MCF 10A (cell line): ENCODE data around the gene ANGPTL7. TPM values are rescaled to one million over a fixed set of nuclear protein-coding genes. Genes with fewer than 3 reads are reported as not detected.

ENCODE experiments used
- BruUV-seq: library from RNA; stranded (reverse); fragments of 400-500 nt; replicated peaks from 2 replicates; lab custom pipeline; 2021; lab: Mats Ljungman, UMichigan
- CTCF ChIA-PET: fragments of 300-600 bp; sonication (Branson Sonifier 250); formaldehyde crosslinking; extraction: SDS; loops from one replicate; lab custom pipeline; 2021; ENCODE audit warnings: antibody characterized with exemption, inconsistent platforms; lab: Yijun Ruan, JAX
- POLR2A ChIA-PET: fragments of 300-600, 350-650 bp; sonication (Branson Sonifier 250); formaldehyde crosslinking; extraction: SDS; loops from one replicate; lab custom pipeline; 2020; ENCODE audit warnings: antibody characterized with exemption, inconsistent platforms; lab: Yijun Ruan, JAX
- DNase-seq: peaks from one replicate; pipeline ENCODE4 v3.0.0-alpha.2; 2018; ENCODE audit not compliant: unreplicated experiment
- H3K27ac Mint-ChIP-seq: one replicate; pipeline ENCODE4 v1.8.0; 2022; ENCODE audit warnings: mild to moderate bottlenecking, low read depth, mixed read lengths; ENCODE audit not compliant: unreplicated experiment
- H3K27me3 Mint-ChIP-seq: one replicate; pipeline ENCODE4 v1.8.0; 2022; ENCODE audit warnings: mixed read lengths; ENCODE audit not compliant: insufficient read depth, unreplicated experiment
- H3K36me3 Mint-ChIP-seq: one replicate; pipeline ENCODE4 v1.8.0; 2022; ENCODE audit warnings: mild to moderate bottlenecking, moderate library complexity, mixed read lengths; ENCODE audit not compliant: insufficient read depth, unreplicated experiment
- H3K4me1 Mint-ChIP-seq: one replicate; pipeline ENCODE4 v1.8.0; 2022; ENCODE audit warnings: mixed read lengths; ENCODE audit not compliant: insufficient read depth, unreplicated experiment
- H3K4me3 Mint-ChIP-seq: one replicate; pipeline ENCODE4 v1.8.0; 2022; ENCODE audit warnings: mild to moderate bottlenecking, moderate library complexity, mixed read lengths; ENCODE audit not compliant: unreplicated experiment
- H3K9me3 Mint-ChIP-seq: one replicate; pipeline ENCODE4 v1.8.0; 2022; ENCODE audit warnings: mixed read lengths; ENCODE audit not compliant: unreplicated experiment
- intact Hi-C: fragments of 100-400 bp; cut with micrococcal nuclease; formaldehyde crosslinking; loops from 2 replicates; pipeline ENCODE4 v1.14.1; 2022
- total RNA-seq: library from RNA; stranded (reverse); gene quantifications from 2 replicates; pipeline ENCODE4 v1.2.3, GENCODE V29; 2022
- TF ChIP-seq, protein P1 (sequence below): fragments of 200-600 bp; IDR thresholded peaks from one replicate; pipeline ENCODE4 v1.8.0; 2022; ENCODE audit warnings: antibody characterized with exemption, mild to moderate bottlenecking; ENCODE audit not compliant: unreplicated experiment

ANGPTL7 gene
- total RNA-seq, 1 experiment from 2014 or later: not detected

- DNase-seq: no peak
- Mint-ChIP-seq H3K4me1 (no peaks in the 10 kb centered on the region), H3K4me3 (no peak overlapping the region), H3K27me3 (no peaks in the 10 kb centered on the region), H3K27ac (no peak overlapping the region), H3K36me3 (peaks cover 98% of the 10 kb centered on the region), H3K9me3 (no peaks in the 10 kb centered on the region)
- CTCF ChIA-PET: interaction anchor here (0.6 to 1.3 kb wide), 2 partner anchors 25 to 580 kb away, joined by 3 to 7 read pairs; no protein-coding TSS in a partner anchor
- BruUV-seq: no TSS peak
- intact Hi-C loops: no loop called here
- TF ChIP-seq, protein P1, sequence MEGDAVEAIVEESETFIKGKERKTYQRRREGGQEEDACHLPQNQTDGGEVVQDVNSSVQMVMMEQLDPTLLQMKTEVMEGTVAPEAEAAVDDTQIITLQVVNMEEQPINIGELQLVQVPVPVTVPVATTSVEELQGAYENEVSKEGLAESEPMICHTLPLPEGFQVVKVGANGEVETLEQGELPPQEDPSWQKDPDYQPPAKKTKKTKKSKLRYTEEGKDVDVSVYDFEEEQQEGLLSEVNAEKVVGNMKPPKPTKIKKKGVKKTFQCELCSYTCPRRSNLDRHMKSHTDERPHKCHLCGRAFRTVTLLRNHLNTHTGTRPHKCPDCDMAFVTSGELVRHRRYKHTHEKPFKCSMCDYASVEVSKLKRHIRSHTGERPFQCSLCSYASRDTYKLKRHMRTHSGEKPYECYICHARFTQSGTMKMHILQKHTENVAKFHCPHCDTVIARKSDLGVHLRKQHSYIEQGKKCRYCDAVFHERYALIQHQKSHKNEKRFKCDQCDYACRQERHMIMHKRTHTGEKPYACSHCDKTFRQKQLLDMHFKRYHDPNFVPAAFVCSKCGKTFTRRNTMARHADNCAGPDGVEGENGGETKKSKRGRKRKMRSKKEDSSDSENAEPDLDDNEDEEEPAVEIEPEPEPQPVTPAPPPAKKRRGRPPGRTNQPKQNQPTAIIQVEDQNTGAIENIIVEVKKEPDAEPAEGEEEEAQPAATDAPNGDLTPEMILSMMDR: no peak
- POLR2A ChIA-PET: interaction anchor here (1.0 to 1.3 kb wide), 2 partner anchors 9 to 47 kb away, joined by 3 to 4 read pairs; partner anchors contain the start of gene MTOR
Observed at GRCh38 chr1:11216074-11216473, 26.9 kb downstream of the ANGPTL7 start.

DNA sequence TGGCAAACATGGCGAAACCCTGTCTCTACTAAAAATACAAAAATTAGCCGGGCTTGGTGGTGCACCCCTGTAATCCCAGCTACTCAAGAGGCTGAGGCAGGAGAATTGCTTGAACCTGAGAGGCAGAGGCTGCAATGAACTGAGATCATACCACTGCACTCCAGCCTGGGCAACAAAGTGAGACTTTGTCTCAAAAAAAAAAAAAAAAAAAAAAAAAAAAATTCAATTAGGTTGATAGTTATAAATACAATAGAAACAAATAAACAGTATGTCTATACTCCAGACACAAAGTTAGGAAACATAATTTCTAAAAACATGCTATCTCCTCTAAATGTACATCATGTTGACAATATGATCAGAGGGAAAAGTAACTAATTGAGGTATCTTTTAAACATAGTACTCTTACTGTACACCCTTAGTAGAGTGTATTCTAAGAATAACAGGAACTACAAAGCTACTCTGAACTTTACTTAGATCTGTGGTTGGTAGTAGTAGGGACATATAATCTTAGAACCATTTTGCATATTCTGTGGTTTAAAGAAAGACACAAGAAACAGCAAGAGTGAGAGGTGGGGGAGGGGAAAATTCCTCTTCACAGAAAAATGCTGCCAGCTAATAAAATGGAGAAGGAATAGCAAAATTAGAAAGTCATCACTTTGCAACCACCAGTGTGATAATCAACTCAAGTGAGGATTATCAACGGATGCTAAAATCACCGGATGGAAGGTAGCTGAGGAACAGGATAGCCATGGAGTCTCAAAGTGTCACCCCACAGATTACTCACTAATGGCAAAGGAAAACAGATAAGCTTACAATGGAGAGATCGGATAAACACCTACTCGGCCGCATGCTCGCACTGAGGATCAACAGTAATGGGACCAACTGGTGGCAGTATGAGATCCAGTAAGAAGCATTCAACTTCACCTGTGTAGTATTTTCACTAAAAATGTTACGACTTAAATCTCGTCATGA lies 38.2 kb downstream of the ANGPTL7 start:
- TF ChIP-seq, protein P1: no peak
- Mint-ChIP-seq H3K27ac (no peak overlapping the region), H3K36me3 (peaks cover 64% of the 10 kb centered on the region), H3K4me1 (no peaks in the 10 kb centered on the region), H3K27me3 (no peaks in the 10 kb centered on the region), H3K4me3 (no peak overlapping the region), H3K9me3 (no peaks in the 10 kb centered on the region)
- intact Hi-C loops: no loop called here
- no peak for DNase-seq
- POLR2A ChIA-PET: interaction anchor here (0.6 kb wide), 1 partner anchor 37 kb away, joined by 3 read pairs; no protein-coding TSS in a partner anchor
- CTCF ChIA-PET: interaction anchor here (1.4 to 1.6 kb wide), 3 partner anchors 14 to 189 kb away, joined by 4 read pairs; no protein-coding TSS in a partner anchor
- no TSS peak for BruUV-seq

- peaks cover 77% of the 10 kb centered on the region for H3K36me3 Mint-ChIP-seq
- no TSS peak for BruUV-seq
- TF ChIP-seq, protein P1: no peak
- no peak overlapping the region for H3K4me3 Mint-ChIP-seq
- H3K27me3 Mint-ChIP-seq: no peaks in the 10 kb centered on the region
- CTCF ChIA-PET: interaction anchor here (1.0 kb wide), 2 partner anchors 32 to 413 kb away, joined by 3 to 4 read pairs; no protein-coding TSS in a partner anchor
- H3K4me1 Mint-ChIP-seq: no peaks in the 10 kb centered on the region
- POLR2A ChIA-PET: interaction anchor here (0.5 kb wide), 1 partner anchor 440 kb away, joined by 3 read pairs; no protein-coding TSS in a partner anchor
- intact Hi-C loops: no loop called here
- H3K27ac Mint-ChIP-seq: no peak overlapping the region
- H3K9me3 Mint-ChIP-seq: no peaks in the 10 kb centered on the region
- no peak for DNase-seq
Observed at GRCh38 chr1:11229203-11229602, 40.0 kb downstream of the ANGPTL7 start.

- BruUV-seq: no TSS peak
- CTCF ChIA-PET: interaction anchor here (0.6 to 2.1 kb wide), 2 partner anchors 8 to 74 kb away, joined by 3 to 5 read pairs; no protein-coding TSS in a partner anchor
- no peaks in the 10 kb centered on the region for H3K4me1 Mint-ChIP-seq
Observed at GRCh38 chr1:11233208-11233607, 44.1 kb downstream of the ANGPTL7 start.

More at GRCh38 chr1:11233208-11233607, 44.1 kb downstream of the ANGPTL7 start:
- TF ChIP-seq, protein P1: no peak
- Mint-ChIP-seq H3K36me3 (peaks cover 90% of the 10 kb centered on the region), H3K27ac (no peak overlapping the region), H3K27me3 (no peaks in the 10 kb centered on the region), H3K9me3 (no peaks in the 10 kb centered on the region), H3K4me3 (no peak overlapping the region)
- POLR2A ChIA-PET: interaction anchor here (0.7 to 0.8 kb wide), 2 partner anchors 28 to 476 kb away, joined by 3 to 4 read pairs; no protein-coding TSS in a partner anchor
- intact Hi-C loops: no loop called here
- no peak for DNase-seq
